ENCODE results near the gene EDDM3A.

- TF ChIP-seq EP300 (conservative IDR thresholded peaks at IDR 0.05; ENCODE audit: poor library complexity, severe bottlenecking) (no peak), MXI1 (conservative IDR thresholded peaks at IDR 0.05; ENCODE audit: poor library complexity, severe bottlenecking) (no peak)
These were observed 34.0 kb upstream of the EDDM3A start for GRCh38 chr14:20711685-20712084.
